Mucosa of stomach (tissue), 1 donor: ENCODE results near the gene CCDC88B.
"Not testable (repeated sequence)": the region's sequence is repeated elsewhere in the genome, so short reads cannot be mapped to it uniquely, and the experiment has no call there.

Experiments
- H3K27me3 ChIP-seq: one replicate; pipeline ENCODE4 v1.7.0; 2013; ENCODE audit warnings: mild to moderate bottlenecking, low read length; ENCODE audit not compliant: control insufficient read depth, insufficient read depth
- H3K36me3 ChIP-seq: one replicate; pipeline ENCODE4 v1.7.0; 2013; ENCODE audit warnings: low read length; ENCODE audit not compliant: control insufficient read depth, insufficient read depth
- H3K4me1 ChIP-seq: one replicate; pipeline ENCODE4 v1.7.0; 2013; ENCODE audit warnings: mild to moderate bottlenecking, low read length; ENCODE audit not compliant: control insufficient read depth, insufficient read depth
- H3K4me3 ChIP-seq: one replicate; pipeline ENCODE4 v1.7.0; 2013; ENCODE audit warnings: low read length
- H3K9ac ChIP-seq: one replicate; pipeline ENCODE4 v1.7.0; 2013; ENCODE audit warnings: mild to moderate bottlenecking, low read length, moderate library complexity
- H3K9me3 ChIP-seq: one replicate; pipeline ENCODE4 v1.7.0; 2013; ENCODE audit warnings: mild to moderate bottlenecking, low read length, moderate library complexity; ENCODE audit not compliant: control insufficient read depth
- donor health status: Pancreatic carcinoma.

Gene CCDC88B

DNA sequence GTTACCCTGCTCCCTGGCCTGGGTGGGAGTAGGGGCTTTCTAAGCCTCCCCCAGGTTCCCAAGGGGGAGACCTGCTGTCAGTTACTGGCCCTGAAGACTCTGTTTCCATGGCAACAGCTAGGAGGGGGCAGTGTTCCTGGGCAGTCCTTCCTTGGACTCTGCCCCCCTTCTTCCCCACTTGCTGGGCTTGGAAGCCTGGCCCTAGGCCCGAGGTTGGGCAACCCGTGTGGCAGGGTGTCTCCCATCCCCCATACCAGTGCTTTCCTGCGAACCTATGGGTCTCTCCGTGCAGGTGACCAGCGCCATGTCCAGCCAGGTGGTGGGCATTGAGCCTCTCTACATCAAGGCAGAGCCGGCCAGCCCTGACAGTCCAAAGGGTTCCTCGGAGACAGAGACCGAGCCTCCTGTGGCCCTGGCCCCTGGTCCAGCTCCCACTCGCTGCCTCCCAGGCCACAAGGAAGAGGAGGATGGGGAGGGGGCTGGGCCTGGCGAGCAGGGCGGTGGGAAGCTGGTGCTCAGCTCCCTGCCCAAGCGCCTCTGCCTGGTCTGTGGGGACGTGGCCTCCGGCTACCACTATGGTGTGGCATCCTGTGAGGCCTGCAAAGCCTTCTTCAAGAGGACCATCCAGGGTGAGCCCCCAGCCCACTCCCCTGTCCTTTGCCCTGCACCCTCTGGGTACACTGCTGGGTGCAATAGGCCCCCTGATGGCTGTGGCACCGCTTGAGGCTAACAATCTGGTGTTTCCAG lies 33.0 kb upstream of the CCDC88B start:
- Histone ChIP-seq H3K9me3 (no peaks in the 10 kb centered on the region), H3K36me3 (no peaks in the 10 kb centered on the region), H3K4me1 (peaks cover 25% of the 10 kb centered on the region), H3K4me3 (peak overlapping the region; percentile 87), H3K9ac (peak overlapping the region; percentile 70), H3K27me3 (no peaks in the 10 kb centered on the region)

DNA sequence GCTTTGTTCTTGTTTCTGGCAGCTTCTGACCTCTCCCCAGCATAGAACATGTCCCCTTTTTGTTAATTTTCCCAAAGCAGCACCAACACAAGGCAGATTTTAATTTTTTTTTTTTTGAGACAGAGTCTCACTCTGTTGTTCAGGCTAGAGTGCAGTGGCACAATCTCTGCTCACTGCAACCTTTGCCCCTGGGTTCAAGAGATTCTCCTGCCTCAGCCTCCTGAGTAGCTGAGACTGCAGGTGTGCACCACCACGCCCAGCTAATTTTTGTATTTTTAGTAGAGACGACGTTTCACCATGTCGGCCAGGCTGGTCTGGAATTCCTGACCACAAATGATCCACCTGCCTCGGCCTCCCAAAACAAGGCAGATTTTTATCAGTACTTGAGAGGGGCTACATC lies 32.2 kb upstream of the CCDC88B start:
- H3K9me3 ChIP-seq, H3K9ac ChIP-seq, H3K4me3 ChIP-seq, H3K27me3 ChIP-seq, H3K36me3 ChIP-seq: not testable (repeated sequence)
- H3K4me1 ChIP-seq, result peaks cover 25% of the 10 kb centered on the region

DNA sequence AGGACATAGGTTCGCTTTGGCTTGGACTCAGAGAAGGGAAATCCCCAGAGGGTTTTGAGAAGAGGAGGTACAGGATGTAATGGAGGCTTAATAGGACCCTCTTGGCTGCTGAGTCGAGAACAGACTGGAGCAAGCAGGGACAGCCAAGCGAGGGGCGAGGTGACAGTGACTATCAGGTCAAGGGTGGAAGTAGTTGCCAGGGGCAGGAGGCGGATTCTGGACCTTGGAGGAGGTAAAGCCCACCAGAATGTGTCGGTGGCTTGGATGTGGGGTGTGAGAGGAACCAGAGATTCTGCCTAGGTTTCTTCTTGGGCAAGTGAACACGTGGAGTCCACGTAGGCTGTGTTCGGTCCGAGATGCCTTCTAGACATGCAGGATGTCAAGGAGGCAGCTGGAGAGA lies 27.1 kb upstream of the CCDC88B start:
- Histone ChIP-seq H3K4me3 (no peak overlapping the region), H3K4me1 (peaks cover 7% of the 10 kb centered on the region), H3K36me3 (peaks cover 14% of the 10 kb centered on the region), H3K9me3 (no peaks in the 10 kb centered on the region), H3K27me3 (no peaks in the 10 kb centered on the region), H3K9ac (no peak overlapping the region)

DNA sequence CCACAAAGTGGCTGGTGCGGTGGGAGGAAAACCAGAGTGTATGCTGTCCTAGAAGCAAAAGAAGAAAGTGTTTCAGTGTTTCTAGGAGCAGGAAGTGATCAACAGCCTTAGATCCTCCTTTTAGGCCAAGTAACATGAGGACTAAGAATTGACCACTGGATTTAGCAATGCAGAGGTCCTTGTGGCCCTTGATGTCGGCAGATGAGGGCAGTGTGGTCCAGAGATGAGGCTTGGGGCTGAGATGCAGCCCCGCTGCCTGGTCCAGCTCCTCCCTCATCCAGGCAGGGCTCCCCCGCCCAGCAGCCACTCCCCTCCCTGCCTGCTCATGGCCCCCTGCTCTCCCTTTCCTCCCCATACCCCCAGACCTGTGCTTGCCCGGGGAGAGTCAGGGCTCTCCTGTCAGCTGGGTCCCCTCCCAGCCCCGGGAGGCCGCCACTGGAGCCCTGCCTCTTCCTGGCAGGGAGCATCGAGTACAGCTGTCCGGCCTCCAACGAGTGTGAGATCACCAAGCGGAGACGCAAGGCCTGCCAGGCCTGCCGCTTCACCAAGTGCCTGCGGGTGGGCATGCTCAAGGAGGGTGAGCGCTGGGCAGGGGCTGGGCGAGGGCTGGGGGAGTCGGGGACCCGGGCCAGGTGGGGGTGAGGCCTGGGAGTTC lies 26.4 kb upstream of the CCDC88B start:
- H3K4me3 ChIP-seq, result no peak overlapping the region
- peaks cover 14% of the 10 kb centered on the region for H3K36me3 ChIP-seq
- no peak overlapping the region for H3K9ac ChIP-seq
- H3K9me3 ChIP-seq, result no peaks in the 10 kb centered on the region
- H3K27me3 ChIP-seq, result no peaks in the 10 kb centered on the region
- H3K4me1 ChIP-seq, result peaks cover 7% of the 10 kb centered on the region

DNA sequence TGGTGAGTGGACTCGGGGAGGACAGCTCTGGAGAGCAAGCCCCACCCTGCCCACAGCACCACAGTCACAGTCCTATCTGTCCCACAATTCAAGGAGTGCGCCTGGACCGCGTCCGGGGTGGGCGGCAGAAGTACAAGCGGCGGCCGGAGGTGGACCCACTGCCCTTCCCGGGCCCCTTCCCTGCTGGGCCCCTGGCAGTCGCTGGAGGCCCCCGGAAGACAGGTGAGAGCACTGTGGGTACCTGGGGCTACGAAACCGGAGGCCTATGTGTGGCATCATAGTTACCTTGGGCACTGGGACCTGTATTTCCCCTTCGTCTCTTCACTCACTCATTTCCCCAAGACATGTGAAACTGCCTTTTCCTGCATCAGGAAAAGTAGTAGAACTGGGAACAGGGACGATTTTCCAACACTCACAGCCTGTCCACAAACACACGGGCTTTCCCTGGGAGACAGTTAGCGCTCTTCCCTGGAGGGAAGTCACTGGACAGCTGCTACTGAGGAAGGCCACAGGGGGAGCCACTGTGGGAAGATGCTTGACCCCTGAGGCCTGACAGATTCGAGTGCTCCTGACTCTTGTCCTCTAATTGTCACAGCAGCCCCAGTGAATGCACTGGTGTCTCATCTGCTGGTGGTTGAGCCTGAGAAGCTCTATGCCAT lies 25.7 kb upstream of the CCDC88B start:
- peaks cover 13% of the 10 kb centered on the region for H3K4me1 ChIP-seq
- H3K9me3 ChIP-seq, result no peaks in the 10 kb centered on the region
- H3K9ac ChIP-seq, result no peak overlapping the region
- no peaks in the 10 kb centered on the region for H3K27me3 ChIP-seq
- no peak overlapping the region for H3K4me3 ChIP-seq
- H3K36me3 ChIP-seq, result peaks cover 14% of the 10 kb centered on the region

DNA sequence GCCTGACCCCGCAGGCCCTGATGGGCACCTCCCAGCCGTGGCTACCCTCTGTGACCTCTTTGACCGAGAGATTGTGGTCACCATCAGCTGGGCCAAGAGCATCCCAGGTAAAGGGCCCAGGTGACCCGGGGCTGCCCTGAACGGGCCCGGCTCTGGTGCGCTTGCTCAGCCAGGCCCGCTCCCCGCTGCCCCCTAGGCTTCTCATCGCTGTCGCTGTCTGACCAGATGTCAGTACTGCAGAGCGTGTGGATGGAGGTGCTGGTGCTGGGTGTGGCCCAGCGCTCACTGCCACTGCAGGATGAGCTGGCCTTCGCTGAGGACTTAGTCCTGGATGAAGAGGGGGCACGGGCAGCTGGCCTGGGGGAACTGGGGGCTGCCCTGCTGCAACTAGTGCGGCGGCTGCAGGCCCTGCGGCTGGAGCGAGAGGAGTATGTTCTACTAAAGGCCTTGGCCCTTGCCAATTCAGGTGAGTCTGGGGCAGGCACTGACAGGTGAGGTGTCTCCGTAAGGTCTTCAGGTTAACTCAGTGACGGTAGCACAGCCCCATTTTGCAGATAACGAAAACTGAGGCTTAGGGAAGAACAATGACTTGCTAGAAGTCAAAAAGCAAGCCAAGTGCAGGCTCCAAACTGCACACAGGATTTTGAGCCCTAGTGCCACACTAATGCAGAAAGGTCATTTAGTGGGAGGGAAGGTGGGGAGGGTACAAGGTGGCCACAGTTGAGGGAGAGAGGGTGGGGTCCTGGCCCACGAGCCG lies 25.0 kb upstream of the CCDC88B start:
- peaks cover 19% of the 10 kb centered on the region for H3K4me1 ChIP-seq

DNA sequence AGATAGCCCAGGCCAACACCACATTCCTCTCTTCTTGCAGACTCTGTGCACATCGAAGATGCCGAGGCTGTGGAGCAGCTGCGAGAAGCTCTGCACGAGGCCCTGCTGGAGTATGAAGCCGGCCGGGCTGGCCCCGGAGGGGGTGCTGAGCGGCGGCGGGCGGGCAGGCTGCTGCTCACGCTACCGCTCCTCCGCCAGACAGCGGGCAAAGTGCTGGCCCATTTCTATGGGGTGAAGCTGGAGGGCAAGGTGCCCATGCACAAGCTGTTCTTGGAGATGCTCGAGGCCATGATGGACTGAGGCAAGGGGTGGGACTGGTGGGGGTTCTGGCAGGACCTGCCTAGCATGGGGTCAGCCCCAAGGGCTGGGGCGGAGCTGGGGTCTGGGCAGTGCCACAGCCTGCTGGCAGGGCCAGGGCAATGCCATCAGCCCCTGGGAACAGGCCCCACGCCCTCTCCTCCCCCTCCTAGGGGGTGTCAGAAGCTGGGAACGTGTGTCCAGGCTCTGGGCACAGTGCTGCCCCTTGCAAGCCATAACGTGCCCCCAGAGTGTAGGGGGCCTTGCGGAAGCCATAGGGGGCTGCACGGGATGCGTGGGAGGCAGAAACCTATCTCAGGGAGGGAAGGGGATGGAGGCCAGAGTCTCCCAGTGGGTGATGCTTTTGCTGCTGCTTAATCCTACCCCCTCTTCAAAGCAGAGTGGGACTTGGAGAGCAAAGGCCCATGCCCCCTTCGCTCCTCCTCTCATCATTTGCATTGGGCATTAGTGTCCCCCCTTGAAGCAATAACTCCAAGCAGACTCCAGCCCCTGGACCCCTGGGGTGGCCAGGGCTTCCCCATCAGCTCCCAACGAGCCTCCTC lies 24.1 kb upstream of the CCDC88B start:
- not testable (repeated sequence) for H3K4me3 ChIP-seq, H3K9ac ChIP-seq, H3K27me3 ChIP-seq, H3K9me3 ChIP-seq
- Histone ChIP-seq H3K4me1 (peaks cover 26% of the 10 kb centered on the region), H3K36me3 (peaks cover 14% of the 10 kb centered on the region)

More for the DNA sequence above, 25.0 kb upstream of the CCDC88B start:
- H3K36me3 ChIP-seq, result peaks cover 14% of the 10 kb centered on the region
- no peak overlapping the region for H3K4me3 ChIP-seq
- H3K9me3 ChIP-seq, result no peaks in the 10 kb centered on the region
- H3K9ac ChIP-seq, result no peak overlapping the region
- H3K27me3 ChIP-seq, result no peaks in the 10 kb centered on the region

DNA sequence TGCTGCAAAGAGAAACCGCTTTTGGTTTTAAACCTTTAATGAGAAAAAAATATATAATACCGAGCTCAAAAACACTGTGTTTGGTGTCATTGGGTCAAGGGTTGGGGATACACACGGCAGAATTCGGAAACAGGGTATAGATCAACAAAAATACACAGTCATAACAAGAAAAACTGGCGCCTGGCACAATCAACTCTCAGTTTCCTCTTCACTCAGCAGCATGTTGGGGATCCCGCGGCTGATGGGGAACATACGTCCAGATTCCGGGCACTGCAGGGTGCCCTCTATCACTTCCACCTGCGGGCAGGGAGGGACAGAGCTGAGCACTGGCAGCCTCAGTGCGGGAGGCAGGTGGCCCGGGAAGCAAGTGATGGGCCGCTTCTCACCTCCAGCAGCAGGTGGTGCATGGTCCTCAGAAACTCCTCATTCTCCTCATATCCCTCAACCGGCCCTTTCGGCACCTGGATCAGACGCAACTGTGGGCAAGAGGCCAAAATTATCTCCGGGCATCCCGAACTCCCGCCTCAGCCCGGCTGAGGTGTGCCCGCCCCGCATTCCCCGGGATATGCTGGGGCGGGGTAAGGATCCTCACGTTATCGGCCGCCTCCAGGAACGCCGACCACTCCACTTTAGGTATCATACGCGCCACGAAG lies 23.2 kb upstream of the CCDC88B start:
- Histone ChIP-seq H3K36me3 (peaks cover 14% of the 10 kb centered on the region), H3K27me3 (no peaks in the 10 kb centered on the region), H3K9me3 (no peaks in the 10 kb centered on the region), H3K4me1 (peaks cover 35% of the 10 kb centered on the region), H3K9ac (peak overlapping the region; percentile 86), H3K4me3 (peak overlapping the region; percentile 75)

DNA sequence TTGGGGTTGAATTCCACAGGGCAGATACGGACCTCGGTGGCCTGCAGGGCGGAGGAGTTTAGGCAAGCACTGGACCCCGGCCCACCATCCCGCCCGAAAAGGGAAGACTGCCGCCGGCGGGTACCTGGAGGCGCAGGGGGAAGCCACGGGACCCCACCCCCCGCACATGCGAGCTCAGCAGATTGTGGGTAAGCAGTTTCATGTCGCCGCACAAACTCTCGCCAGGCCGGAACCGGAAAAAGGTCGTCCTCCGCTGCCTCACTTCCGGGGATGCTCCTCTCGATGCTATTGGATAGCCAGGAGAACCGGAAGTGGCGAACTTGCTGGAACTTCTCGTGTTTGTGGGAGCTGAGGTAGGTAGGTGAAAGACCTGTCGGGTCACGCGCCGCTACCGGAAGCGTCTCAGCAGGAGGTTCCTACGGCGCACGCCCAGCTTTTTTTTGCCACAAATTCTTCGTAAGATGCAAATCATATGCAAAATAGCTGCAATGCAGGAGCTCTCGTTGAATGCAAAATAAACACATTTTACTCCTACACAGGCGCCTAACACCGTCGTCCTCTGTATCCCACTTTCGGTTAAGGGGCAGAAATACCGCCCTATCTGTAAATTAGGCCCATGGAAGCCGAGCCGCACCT lies 22.6 kb upstream of the CCDC88B start, which contains the start of gene TRMT112:
Gene TRMT112 (minus strand): TSS at position 235 of the 636 bp plus-strand sequence. CDS start 33 bp downstream, at position 202.
- Histone ChIP-seq H3K9me3 (no peaks in the 10 kb centered on the region), H3K27me3 (no peaks in the 10 kb centered on the region), H3K4me1 (peaks cover 41% of the 10 kb centered on the region), H3K4me3 (peak within 1 kb of the TSS; percentile 75), H3K9ac (peak within 1 kb of the TSS; percentile 86), H3K36me3 (peaks cover 18% of the 10 kb centered on the region)

DNA sequence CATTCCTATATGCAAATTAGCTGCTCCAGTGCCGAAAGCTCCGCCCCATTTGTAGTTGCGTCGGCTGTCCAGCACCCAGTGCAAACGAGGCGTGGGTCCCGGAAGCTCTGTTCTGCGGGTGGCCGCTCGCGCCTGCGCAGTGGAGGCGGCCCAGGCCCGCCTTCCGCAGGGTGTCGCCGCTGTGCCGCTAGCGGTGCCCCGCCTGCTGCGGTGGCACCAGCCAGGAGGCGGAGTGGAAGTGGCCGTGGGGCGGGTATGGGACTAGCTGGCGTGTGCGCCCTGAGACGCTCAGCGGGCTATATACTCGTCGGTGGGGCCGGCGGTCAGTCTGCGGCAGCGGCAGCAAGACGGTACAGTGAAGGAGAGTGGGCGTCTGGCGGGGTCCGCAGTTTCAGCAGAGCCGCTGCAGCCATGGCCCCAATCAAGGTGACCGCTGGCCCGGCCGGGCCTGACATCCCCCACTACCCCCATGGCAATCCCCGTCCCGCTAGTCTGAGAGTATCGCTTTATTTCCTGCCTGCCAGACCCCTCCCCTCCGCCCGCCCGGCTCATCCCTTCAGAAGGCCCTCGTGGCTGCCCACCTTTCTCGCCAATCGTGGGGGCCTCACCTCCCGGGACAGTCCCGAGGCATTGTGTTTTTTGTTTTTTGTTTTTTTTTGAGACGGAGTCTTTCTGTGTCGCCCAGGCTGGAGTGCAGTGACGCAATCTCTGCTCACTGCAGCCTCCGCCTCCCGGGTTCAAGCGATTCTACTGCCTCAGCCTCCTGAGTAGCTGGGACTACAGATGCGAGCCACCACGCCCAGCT lies 21.8 kb upstream of the CCDC88B start, which contains the start of gene PRDX5:
Gene PRDX5 (plus strand): TSS at position 161 of the 805 bp plus-strand sequence. CDS start 95 bp downstream, at position 256.
- H3K9me3 ChIP-seq, result no peaks in the 10 kb centered on the region
- H3K4me1 ChIP-seq, result peaks cover 47% of the 10 kb centered on the region
- no peaks in the 10 kb centered on the region for H3K27me3 ChIP-seq
- H3K36me3 ChIP-seq, result peaks cover 20% of the 10 kb centered on the region
- peak within 1 kb of the TSS; percentile 86 for H3K9ac ChIP-seq
- peak within 1 kb of the TSS; percentile 75 for H3K4me3 ChIP-seq
